IPS-11a (cell line): ENCODE data around the gene HOXB7.

Source experiments
- H3K4me3 ChIP-seq: one replicate; pipeline ENCODE4 v1.5.1; 2013; ENCODE audit warnings: low read depth, low read length, control low read depth

HOXB7 gene

DNA sequence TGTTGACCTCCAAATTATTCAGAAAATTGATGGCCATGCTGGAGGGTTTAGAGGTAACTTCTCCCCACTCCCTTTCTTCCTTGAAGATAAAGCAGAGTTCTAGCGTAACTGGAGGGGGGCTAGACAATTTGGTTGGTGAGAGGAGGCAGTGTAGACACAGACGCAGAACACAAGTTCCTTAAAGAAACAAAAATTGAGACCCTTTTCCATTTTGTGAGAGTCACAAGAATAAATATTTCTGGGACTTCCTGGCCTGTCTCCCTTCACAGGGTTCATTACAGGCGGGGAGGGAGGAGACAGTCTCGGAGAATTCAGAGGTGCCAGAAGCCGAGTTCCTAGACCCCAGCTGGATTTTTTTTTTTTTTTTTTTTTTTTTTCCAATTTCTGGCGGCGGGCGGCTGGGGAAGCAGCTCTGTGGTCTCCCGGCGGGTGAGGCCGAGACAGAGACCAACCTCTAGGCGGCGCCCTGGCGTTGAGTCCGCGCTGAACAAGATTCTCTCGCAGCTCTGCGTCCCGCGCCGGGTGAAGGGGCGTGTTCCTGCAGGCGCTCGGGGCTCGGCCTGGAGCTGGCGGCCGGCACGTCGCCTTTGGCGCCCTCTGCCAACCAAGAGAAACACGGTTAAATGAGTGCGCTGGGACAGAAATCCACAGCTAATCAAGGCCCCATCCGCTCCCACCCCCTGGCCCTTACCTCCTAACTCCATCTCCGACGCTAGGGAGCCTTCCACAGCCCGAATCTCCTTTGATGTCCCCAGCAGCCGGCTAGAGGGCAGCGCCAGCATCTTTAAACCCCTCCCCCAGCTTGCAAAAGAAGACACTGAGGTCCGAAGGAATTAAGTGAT, 25.6 kb upstream of the HOXB7 start:
- no peak overlapping the region for H3K4me3 ChIP-seq

DNA sequence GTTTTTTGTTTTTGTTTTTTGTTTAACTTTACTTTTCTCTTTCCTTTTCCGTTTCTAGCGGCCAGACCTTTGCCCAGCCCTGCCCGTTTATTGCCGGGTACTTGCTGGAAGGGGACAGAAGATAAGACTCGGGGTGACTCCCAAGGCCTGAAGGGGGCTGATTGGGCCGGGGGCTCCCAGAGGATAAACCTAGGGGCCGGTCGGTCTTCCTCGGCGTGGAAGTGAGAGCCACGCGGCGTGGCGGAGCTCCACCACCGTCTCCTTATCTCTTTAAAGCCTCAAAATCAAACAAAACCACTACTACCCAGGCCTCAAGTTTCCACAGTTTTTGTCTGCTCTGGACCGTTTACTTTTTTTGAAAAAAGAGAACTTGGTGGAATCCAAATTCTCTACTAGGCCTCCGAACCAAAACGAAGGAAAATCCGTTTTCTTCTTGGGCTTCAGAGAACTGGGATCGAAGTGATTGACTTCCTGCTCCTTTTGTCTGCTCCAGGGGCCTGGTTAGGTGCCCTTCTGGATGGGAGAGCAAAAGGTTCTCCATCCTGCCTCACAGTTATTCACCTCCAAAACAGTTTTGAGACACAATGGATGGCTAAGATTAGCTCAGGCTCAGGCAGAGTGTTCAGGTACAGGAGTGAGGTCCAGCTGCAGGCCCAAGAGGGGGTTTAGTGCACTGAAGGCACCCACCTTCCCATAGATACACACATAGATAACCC, 23.8 kb upstream of the HOXB7 start:
- H3K4me3 ChIP-seq: no peak overlapping the region

DNA sequence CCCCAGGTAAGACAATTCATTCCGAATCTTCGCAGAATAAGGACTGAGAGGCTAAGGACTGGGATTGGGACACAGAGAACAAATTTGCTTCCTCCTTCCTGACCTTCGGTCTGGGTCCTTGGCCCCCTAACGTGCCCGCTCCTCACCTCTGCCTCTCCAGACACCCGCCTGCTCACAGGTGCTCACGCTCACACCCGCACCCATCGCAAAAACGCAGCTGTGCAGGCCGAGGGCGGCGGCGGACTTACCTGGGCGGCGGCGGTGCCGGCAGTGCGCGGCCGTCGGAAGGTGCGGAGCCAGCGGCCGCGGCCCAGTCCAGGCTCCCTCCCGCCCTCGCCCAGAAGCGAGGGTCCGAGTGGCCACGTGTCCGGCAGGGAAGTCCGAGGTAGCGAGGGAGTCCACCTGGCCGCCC, 22.5 kb upstream of the HOXB7 start:
- H3K4me3 ChIP-seq: no peak overlapping the region

DNA sequence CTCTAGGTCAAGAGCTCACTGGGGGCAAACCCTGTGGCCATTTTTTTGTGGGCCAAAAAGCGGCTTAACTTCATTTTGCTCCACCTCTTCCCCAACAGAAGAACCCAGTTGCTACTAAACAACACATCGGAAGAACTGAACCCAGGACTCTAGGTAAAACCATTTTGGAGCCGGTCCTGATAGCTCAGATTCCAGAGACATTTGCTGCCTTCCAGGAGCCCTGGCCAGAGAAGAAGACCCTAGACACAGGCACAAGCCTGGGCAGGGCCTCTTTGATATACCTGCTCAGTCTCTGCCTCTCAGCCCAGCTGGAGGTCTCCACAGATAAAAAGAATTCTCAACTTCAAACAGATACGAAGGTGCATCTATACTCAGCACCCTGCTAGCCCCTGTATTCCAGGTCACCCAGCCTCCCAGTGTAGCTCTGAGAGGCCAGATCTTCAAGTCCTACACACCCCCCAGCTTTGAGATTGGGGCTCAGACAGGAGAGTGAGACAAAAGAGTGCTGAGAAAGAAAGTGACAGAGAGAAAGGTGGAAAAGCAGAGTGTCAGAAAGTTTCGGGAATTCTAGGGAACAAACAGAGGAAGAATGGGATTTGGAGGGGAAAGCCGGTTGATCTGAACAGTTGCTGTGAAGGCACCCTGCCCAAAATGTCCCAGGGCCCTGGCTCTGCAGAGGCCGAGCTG, 21.9 kb upstream of the HOXB7 start:
- H3K4me3 ChIP-seq: no peak overlapping the region

DNA sequence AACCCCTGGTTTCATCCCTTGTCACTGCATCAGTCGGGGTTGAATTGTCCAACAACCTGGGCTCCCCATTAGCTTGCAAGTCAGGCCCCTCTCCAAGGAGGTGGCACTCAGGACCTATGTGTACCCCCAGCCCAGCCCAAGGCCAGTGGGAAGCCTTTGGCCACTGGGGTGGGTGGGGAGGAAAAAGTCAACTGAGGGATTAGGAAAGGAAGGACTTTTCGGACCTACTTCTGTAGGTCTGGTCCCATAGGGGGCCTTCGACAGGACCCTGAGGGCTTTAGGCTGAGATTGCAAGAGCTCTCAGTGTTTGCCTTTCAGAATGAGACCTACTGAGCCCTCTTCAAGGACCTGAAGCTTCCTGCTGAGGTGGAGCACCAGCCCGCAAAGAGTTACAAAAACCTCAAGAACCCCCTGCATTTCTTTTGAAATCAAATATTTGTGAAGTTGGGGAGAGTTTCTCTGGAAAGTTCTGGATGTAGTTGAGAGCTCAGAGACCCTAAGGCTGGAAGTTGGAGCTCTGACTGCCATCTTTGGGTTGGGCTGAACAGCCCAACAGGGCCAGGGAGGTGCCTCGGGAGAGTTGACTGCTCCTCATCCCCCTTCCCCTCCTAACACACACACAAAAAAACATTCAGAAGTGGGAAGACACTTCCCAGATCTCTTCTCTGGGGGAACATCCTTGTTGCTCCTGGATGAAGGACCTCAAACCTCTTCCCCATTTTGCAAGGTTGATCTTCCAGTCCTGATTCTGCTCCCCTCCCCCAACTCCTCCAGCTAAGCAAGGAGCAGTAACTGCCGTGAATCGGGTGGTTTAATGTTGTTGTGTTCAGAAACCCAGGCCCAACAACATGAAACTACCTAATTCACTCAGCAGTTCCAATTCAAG, 21.1 kb upstream of the HOXB7 start:
- no peak overlapping the region for H3K4me3 ChIP-seq

DNA sequence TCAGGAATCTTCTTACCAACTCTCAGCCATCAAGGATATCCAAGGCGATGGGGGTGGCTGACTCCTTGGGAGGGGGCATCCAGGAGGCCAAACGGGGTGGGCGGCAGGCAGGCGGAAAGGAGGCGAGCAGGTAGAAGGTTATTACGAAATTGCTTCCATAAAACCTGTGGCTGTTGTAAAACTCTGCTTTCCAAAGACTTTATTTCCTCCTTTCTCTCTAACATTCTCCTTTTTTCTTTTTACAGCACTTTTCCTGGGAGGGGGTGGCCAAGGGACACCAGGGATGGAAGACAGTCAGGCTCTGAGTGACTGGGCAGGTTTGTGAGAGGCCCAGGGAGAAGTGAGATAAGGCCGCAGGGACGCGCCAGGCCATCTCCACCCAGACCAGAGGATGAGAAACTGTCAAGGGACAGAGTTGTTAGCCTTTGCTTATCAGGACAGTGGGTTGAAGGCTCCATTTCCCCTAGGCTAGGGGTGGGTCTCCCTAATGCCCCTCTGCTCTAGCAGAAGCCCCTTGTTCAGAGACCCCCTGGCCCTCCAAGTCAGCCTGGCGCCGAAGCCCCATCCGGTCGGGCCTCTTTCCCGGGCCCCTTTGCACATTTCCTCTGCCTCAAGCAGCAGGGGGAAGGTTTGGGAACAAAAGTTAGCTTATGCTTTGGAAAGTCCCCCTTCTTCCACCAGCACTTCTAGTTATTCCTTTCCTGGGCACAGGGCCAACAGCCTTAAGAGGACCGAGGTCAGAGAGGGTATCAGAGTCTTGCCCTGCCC, 20.3 kb upstream of the HOXB7 start:
- no peak overlapping the region for H3K4me3 ChIP-seq

DNA sequence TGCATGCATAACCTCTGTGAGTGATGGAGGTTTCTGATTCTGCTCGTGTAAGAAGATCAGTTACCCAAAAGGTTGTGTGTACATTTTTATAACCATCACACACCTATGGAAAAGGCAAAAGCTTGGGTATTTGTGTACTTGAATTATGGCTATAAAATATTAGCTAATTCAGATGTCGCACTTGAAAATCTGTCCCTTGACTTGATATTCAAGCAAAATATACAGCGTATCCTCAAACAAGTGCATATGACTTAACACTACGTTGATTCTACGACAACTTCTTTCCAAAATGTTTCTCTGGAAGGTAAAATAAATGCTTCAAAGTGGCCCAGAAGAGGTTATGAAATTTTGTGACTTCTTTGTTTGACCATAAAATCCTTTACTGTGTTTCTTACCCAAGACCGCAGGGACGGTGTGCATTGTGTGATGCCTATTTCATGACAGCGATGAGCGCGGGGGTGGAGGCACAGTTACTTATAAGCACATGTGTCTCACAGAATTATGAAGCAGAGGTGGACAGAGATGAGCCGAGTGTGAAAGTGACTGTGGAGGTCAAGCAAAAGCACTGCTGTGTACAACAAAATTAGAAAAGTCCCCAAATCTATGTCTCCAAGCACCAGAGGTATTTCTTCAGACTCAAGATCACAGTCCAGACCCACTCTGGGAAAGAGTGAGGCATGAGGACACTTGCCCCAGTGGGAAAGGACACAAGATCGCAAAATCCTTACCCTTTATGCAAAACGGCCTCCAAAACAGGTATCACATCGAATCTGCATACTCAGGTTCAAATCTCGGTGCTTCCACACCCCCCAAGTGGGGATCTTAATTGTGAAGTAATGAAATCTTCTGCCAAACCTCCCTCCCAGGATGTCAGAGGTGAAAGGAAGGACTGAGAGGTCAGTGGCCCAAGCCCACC, 19.4 kb upstream of the HOXB7 start:
- H3K4me3 ChIP-seq: no peak overlapping the region

DNA sequence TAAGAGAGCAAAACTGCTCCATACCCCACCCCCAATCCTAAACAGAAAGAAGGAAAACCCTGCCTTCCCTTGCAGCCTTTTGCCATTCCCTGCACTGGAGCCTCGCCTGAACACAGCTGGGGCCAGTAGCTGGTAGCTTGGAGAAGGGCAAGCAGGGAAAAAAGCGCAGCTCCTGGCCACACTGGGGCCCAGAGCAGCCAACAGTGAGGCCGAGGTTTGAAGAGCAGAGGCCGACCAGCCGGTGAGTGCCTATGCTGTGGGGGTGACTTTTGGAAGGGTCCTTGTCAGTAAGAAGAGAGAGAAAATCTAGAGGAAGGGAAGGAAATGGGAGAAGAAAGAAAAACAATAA, 18.6 kb upstream of the HOXB7 start:
- no peak overlapping the region for H3K4me3 ChIP-seq

DNA sequence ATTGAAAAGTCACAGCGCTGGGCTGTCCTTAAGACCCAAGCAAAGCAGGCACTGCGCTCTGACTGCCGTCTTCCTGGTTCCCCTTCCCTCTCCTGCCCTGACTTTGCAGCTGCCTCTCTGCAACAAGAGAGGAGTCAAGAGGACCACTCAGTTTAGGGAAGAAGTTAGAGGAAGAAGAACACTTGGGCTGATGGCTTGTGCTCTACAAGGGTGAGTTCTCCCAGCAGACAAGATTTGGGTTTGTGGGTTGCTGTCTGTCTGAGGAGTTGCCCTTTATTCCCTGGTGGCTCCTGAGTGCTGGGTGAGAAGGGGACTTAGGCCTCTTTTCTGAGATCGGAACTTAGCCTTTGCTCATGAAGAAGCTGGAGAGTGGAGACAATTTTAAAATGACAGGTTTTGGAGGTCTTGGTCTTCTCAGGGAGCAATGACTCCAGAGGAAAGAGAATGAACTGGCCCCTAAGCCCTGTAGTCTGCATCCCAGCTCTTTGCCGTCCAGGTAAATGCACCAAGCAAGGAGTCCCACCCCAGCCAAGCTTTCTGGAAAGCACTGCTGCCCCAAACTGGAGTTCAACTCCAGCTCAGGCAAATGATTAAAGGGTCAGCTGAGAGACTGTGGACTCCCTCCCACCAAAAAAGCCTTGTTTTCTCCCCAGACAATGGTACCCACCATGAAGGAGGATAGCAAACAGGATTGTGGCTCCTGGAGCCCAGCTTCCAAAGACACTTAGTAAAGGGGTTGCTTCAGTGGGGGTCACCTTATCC, 18.0 kb upstream of the HOXB7 start:
- no peak overlapping the region for H3K4me3 ChIP-seq

DNA sequence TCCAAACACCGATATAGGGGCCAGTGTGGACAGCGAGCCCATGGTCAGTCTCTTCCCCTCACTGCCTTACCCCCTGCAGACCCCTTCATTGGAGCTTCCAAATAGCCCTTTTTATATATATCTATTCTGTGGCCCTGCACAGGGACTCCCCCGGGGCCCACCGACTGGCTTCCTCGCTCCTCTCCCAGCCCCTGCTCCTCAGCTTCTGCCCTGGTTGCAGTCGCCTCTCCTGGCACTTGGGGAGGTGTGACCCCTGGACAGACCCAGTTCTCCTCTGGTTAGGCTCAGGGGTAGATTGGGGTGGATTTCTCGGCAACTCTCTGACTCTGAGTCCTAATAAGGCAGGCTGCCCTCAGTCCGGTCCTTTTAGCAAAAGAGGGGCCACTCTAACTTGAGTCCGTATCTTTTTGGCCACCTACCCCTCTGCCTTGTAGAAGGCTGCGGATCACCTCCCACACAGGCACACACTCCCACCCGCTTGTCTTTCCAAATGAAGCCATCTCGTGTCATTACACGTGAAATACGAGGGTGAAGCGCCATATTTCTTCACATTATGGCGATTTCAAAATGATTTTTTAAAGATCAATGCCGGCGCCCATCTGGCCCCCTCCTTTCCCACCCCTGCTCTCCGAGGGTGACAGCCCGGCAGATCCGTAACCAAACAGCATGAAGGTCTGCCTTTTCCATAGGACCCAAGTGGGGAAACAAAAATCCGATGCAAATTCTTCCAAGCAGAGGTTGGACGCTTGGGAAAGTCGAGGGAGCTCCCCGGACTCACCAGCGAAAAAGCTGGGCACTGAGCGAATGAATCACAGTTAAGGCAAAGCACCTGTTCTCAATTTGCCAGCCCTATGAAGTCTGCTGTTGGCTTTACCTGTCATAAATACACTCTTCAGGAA, 17.1 kb upstream of the HOXB7 start:
- no peak overlapping the region for H3K4me3 ChIP-seq

DNA sequence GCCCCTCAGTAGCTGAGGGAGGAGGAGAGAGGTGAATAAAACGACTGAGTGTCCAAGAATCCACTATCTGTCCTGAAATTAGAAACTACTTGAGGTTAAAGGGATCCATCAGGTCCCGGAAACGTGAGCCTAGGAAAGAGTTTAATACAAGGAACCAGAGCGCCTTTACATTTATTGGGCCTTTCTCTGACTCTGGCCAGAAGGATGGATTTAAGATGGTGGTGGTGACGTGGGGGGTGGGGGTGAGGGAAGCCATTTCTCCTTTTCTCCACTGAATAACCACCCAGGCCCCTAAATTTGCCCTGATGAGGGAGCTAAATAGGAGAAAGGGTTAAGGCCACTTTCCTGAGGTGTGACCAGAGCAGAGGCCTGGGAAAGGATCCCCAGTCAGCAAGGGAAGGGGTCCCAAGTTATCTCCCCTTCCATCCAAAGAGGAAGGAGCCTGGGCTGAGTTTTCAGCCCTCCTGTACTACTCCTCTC, 16.3 kb upstream of the HOXB7 start:
- no peak overlapping the region for H3K4me3 ChIP-seq

DNA sequence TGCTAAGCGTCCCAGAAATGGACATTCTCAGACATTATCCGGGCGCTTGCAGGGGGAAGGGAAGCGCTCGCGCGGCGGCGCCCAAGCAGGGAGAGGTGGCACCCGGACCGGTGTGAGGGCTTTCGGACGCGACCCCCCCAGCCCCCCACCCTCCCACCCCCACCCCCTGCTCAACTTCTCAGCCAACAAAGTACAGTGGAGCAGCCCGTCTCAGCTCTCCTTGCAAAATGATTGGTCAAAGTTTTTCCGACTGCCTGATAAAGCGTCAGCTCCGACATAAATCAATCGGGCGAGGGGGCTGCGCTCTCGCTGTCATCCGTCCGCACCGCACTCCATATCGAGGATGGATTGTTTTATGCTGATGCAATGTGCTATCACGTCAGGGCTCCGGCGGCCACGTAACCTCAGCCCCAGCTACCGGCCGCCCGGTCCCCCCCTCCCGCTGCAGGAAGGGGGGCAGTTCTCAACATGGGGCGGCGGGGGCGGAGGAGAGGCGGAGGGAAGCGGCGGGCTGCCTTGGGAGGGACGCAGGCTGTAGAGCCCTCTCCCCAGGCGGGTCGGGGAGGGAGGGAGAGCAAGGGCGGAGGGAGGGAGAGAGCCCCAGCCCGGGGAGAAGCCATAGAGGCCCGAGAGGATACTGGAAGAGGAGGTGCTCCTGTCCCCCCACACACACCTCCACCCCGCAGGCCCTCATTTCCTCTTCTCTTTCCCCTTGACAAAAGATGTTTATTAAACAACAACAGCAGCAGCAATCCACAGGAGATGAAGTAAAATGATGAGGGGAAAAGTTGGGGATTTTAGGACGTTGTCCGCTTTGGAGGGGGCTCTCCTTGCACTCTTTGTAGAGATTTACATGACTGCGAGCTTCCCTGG, 15.7 kb upstream of the HOXB7 start, which contains the start of gene HOXB9:
TSS of gene HOXB9 (minus strand) at position 114 of the 873 bp plus-strand sequence. CDS start at position 25, 89 bp downstream.
- no peak within 1 kb of the TSS for H3K4me3 ChIP-seq

DNA sequence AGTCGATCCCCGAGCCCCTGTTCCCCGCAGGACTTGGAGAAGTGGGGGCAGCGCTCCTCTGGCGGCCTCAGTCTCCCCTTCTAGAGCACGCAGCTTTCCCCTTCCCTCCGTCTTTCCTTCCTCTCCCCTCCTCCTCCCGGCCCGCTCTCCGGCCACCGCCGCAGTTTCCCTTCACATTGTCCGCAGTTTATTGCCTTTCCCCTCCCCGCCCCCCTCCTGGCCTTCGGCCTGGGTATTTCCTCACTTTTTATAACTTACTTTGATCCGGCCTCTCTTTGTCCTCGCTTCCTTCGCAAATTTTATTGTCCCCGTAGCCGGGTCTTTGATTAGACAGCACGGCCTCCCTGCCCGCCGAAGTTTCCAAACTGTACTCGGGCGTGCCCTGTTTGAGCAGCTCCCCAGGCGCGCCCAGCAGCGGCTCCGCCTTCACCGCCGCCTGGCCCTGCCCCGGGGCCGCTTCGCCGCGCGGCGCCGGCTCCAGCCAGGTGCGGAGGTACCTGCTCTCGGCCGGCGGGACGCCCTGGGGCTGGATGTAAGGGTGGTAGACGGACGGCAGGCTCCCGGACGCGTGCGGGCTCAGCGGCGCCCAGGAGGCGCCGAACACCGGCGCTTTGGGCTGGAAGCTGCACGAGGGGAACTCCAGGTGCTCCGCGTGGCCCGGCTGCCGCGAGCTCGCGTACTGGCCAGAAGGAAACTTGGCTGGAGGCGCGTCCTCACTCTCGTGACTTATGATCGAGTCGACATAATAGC, 14.9 kb upstream of the HOXB7 start:
- H3K4me3 ChIP-seq: no peak overlapping the region

DNA sequence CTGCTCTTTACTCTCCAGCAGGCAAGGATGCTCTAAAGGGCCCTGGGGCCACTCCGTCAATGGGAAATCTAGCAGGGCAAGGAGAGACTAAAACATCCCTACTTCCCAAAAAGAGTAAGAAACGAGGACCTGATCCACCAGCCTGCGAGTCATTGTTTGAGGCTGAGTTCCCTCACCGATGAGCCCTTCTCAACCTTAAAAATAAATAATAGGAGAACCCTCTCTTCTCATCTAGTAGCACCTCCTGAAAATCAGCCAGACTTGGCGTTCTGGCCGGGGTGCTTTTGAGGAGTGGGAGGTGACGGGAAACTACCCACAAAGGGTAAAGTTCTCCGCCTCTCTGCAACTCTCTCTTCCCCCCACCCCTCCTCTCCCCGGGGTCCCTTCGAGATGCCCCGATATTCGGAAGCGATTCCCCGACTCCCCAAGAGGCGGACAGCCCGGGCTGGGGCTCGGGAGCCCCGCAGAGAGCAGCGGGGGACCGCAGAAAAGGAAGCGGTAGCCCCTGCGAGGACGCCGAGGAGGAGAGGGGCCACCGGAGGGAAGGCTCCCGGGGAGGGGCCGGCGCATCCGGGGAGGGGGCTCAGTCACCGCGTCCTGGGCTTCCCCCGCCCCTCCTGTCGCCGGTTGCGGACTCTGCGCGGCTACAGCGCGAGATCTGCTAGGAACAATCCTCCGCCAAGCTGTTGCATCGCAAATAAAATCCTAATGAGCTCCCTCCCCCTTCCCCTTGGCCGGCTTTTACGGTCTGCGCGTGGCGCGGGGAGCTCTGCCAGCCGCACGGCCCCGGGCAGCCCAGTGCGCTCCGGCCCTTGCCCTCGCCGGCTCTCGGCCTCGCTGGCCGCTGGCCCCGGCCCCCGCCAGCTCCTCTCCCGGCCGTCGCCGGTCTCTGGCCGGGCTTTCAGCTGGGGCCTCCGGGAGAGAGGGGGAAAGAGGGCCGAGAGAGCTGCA, 14.0 kb upstream of the HOXB7 start:
- no peak overlapping the region for H3K4me3 ChIP-seq
